NCI-H345 treated with DMSO at 0.1 percent for 48 hours (cell line): ENCODE data around the gene HMGXB3.
"Not testable (repeated sequence)": the region's sequence is repeated elsewhere in the genome, so short reads cannot be mapped to it uniquely, and the experiment has no call there.

Source experiments
- DNase-seq: peaks from one replicate; lab custom pipeline; 2025; ENCODE audit not compliant: unreplicated experiment; lab: John Stamatoyannopoulos, UW

Gene HMGXB3

GRCh38 chr5:150017226-150018005 lies 16.9 kb downstream of the HMGXB3 start:
- DNase-seq: no peak

DNA sequence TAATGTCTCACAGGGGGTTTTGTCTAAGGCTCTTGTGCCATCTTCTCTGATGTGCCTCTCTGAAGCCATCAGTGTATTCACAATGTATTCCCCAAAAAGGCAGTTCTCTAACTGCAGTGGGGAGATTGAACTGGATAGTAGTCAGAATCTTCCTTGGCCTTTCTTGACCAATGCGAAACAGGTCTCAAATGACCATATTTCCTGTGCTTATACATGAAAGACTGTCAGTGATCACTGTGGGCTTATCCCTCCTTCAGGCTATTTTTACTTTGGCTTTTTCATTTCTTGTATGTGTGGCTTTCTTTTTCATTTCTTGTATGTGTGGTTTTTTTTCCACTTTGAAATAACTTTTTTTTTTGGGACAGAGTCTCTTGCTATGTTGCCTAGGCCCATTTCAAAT lies 19.7 kb downstream of the HMGXB3 start:
- DNase-seq: no peak

DNA sequence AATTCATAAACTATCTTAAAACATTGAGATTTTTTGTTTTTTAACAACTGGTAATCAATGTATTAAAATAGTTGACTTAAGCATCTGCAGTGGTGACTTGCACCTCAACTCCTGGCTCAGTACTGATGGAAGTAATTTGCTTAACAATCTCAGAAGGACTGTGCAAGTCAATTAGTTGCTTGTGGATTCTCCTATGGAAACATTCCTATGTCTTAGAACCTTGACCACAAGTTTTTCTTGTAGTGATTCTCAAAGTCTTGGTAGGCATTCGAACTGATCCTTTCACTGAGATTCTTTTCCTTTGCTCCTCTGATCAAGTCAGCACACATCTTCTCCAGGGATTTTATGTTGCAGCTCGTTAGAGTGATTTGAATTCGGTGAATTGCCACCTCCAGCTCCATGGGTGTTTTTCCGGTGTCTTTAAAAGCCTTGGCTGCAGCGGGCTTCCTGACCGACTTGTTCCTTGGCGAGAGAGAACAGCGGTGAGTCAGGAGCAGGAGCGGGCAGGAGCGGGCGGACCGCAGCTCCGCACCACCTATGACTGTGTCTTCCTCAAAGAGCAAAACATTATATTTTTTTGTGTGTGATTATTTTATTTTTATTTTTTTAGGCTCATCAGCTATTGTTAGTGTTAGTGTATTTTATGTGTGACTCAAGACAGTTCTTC lies 21.1 kb downstream of the HMGXB3 start:
- no peak for DNase-seq

- no peak for DNase-seq
Observed at GRCh38 chr5:150022158-150022531, 21.6 kb downstream of the HMGXB3 start.

GRCh38 chr5:150022681-150023080 lies 22.1 kb downstream of the HMGXB3 start:
- no peak for DNase-seq

- DNase-seq: no peak
Observed at GRCh38 chr5:150023136-150023535, 22.6 kb downstream of the HMGXB3 start.

GRCh38 chr5:150024346-150024984 lies 23.9 kb downstream of the HMGXB3 start:
- no peak for DNase-seq

GRCh38 chr5:150026682-150027172 lies 26.2 kb downstream of the HMGXB3 start:
- no peak for DNase-seq

DNA sequence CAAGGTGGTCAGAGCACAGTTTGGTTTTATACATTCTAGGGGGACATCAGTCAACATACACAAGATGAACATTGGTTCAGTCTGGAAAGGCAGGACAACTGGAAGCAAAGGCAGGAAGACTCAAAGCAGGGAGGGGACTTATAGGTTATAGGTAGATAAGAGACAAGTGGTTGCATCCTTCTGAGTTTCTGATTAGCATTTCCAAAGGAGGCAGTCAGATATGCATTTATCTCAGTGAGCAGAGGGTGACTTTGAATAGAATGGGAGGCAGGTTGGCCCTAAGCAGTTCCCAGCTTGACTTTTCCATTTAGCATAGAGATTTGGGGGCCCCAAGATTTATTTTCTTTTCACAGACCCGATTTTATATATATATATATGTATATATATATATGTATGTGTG lies 27.5 kb downstream of the HMGXB3 start:
- not testable (repeated sequence) for DNase-seq

DNA sequence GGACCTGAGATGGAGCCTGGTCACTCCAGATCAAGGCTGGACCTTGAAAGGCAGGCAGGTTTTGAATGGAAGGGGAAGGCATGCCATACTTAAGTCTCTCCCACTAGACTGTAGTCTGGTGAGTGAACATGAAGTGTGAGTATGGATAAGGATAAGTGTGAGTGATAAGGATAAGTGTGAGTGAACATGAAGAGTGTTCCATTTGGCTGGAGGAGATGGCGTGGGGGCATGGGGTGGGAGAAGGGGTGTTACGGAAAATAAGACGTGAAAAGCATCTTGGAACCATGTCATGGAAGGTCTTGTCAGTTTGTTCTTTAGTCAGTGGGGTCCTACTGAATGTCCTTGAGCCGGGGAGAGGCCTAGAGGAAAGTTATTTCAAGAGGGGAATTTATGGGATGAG lies 32.8 kb downstream of the HMGXB3 start:
- DNase-seq: no peak

- no peak for DNase-seq
Observed at GRCh38 chr5:150034662-150035061, 34.1 kb downstream of the HMGXB3 start.

DNA sequence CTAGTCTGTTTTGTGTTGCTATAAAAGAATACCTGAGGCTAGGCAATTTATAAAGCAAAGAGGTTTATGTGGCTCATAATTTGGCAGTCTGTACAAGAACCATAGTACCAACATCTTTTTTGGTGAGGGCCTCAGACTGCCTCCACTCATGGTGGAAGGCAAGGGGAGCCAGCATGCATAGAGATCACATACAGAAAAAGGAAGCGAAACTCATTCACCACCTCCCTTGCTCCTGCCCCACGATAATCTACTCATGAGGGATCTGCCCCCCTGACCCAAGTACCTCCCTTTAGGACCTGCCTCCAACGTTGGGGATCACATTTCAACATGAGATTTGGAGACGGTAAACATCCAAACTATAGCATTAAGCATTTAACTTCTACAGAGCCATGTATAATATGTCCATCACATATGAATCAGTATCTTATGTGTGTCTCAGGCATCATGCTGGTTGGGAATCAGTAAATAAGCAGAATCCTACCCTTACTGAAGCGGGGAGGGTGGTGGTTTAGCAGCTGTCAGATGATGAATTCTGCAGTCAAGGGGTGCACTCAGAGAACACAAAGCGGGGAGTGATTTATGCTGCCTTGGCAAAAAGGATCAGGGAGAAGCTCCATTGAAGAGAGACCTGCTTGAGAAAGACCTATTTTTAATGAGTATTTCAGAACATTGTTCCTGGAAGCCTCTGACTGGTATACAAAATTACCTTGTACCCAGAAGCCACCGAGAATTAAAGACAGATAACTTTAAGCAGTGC lies 34.8 kb downstream of the HMGXB3 start:
- DNase-seq: no peak

DNA sequence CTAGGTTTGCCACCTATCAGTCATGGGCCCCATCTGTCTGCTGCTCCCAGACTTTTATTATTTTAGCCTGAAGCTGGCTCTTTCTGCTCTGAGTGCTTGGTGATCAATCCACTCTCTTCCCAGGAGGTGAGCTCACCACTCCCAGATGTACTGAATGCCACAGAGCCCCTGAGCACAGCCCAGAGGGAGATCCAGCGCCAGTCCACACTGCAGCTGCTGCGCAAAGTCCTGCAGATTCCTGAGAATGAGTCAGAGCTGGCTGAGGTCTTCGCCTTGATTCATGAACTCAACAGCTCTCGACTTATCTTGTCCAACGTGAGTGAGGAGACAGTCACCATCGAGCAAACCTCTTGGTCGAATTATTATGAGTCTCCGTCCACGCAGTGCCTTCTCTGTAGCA lies 36.0 kb downstream of the HMGXB3 start:
- no peak for DNase-seq

DNA sequence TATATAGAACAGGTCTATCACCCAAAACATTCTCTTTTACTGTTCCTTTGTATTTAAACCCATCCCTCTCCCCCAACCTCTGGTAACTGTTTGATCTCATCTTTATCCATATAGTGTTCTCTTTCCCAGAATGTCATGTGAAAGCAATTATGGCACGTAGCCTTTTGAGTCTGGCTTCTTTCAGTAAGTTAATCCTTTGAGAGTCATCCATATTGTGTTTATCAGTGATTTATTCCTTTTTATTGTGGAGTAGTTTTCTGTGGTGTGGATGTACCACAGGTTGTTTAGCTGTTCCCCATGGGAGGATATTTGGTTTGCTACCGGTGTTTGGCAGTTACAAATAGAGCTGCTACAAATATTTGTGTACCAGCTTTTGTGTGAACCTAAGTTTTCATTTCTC lies 38.0 kb downstream of the HMGXB3 start:
- DNase-seq: no peak

DNA sequence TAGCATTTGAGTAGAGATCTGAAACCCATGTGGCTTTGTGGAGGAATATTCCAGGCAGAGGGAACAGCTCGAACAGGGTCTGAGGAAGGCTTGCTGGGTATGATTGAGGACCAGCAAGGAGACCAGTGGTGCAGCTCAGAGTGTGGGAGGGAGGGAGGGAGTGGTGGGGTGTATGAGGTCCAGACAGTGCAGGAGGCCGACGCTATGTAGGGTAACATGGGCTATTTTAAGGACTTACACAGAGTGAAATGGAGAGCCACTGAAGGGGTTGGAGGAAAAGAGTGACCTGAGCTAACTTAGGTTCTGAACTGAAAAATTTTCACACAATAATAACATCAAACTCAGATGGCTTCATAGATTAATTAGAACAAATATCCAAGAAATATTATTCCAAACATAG lies 41.9 kb downstream of the HMGXB3 start:
- DNase-seq: no peak

DNA sequence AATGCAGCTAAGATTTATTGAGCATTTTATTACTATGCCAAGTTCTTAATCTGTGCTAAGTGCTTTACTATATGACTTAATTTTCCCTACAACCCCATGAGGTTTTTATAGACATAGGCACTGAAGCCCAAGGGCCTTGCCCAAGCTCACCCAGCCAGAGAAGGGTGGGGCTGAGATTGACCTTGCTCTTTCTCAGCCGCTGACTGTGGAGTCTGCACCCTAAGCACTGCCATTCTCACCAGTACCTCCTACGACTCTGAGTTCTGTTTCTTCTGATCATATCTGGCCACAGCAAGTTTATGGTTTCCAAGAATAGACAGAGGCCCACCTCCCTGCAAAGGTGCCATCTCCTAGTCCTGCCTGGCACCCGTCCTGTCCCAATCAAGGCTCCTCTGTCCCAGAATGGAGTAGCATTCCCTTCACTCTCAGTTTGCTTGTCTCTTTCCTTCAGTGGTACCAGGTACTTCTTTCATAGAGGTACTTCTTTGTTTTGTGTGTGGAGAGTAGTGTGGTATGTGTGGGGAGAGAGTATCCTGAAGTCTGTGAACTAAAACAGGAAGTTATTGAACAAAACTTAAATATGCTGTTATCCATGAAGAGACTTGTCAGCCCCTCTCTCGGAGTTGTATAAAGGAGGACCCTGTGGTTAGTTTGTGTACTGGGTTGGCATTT lies 43.3 kb downstream of the HMGXB3 start:
- no peak for DNase-seq

- no peak for DNase-seq
Observed at GRCh38 chr5:150044329-150044681, 43.8 kb downstream of the HMGXB3 start.

DNA sequence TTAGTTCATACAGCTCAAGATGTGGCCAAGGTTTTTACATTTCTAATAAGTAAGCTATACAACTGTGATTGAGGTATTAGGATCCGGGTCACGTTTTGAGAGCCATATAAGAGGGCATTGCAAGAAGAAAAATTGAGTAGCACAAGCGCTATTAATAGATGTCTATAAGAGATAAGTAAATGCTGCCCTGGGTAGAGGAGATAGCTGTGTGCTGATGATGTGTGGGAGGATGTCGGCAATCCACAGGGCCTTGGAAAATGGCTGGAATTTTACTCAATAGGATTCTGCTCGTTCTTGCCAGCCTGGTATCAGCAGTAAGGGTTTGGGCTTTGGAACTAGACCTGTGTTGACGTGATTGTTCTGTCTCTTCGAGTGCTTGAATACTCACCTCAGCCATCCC lies 44.2 kb downstream of the HMGXB3 start:
- DNase-seq: no peak

DNA sequence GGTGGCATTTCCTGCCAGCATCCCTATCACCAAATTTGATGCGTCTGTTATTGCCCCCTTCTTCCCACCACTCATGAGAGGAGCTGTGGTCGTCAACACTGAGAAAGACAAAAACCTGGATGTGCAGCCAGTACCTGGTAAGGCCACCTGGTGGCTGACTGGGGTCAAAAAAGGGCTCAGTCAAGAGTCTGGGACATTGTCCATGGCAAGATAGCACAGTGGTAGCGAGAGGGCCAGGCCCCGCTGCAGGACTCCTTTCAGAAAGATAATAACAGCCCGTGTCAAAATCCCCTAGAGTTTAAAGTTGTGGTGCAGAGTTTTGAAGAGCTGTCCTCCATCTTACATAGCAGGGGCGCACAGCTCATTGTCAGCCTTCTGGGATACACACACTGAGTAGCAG lies 45.0 kb downstream of the HMGXB3 start:
- DNase-seq: no peak

DNA sequence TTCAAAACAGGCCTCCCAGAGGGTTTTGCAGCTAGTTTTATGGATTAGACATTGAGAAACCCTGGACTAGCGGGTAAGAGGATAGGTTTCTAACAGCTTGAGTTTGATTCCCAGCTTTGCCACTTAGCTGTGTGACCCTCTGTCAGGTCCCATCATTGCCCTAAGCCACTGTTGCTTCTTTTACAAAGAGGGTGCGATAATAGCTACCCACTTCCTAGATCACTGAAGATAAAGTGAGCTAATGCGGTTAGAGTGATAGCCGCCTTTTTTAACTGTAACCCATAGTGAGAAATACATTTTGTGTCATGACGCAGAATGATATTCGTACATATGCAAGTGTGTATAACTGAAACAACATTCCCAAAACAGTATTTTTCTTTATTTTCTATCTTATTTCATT lies 45.5 kb downstream of the HMGXB3 start:
- no peak for DNase-seq
